Mesendoderm (in vitro differentiated cells): ENCODE results near the gene MX2.

Source experiments
- DNase-seq: peaks from one replicate; pipeline ENCODE4 v3.0.0; 2013
- H2AK5ac ChIP-seq: 2 replicates; pipeline ENCODE4 v1.6.1; 2013; ENCODE audit warnings: low read length, inconsistent platforms
- H2BK120ac ChIP-seq: 2 replicates; pipeline ENCODE4 v1.6.1; 2013; ENCODE audit warnings: low read depth, mild to moderate bottlenecking, low read length, moderate library complexity, mixed read lengths
- H2BK15ac ChIP-seq: replicated peaks from 2 replicates; pipeline ENCODE4 v1.6.1; 2013; ENCODE audit warnings: low read depth, mild to moderate bottlenecking, moderate library complexity
- H2BK5ac ChIP-seq: 2 replicates; pipeline ENCODE4 v1.6.1; 2013; ENCODE audit warnings: low read length, inconsistent platforms
- H3K18ac ChIP-seq: 2 replicates; pipeline ENCODE4 v1.6.1; 2013; ENCODE audit warnings: mild to moderate bottlenecking, low read length, mixed read lengths
- H3K23ac ChIP-seq: one replicate; pipeline ENCODE4 v1.6.1; 2013; ENCODE audit warnings: low read length
- H3K27ac ChIP-seq: 2 replicates; pipeline ENCODE4 v1.5.1; 2013; ENCODE audit warnings: low read depth, mild to moderate bottlenecking, inconsistent platforms, low read length, moderate library complexity
- H3K27me3 ChIP-seq: 2 replicates; pipeline ENCODE4 v1.6.1; 2013; ENCODE audit warnings: low read length, control low read depth, mild to moderate bottlenecking, inconsistent platforms; ENCODE audit not compliant: insufficient read depth, poor library complexity
- H3K36me3 ChIP-seq: 2 replicates; pipeline ENCODE4 v1.6.1; 2013; ENCODE audit warnings: low read length, inconsistent platforms; ENCODE audit not compliant: control insufficient read depth, insufficient read depth
- H3K4ac ChIP-seq: one replicate; pipeline ENCODE4 v1.6.1; 2013; ENCODE audit warnings: low read depth, mild to moderate bottlenecking, low read length, moderate library complexity
- H3K4me1 ChIP-seq: 2 replicates; pipeline ENCODE4 v1.6.1; 2013; ENCODE audit warnings: low read depth, low read length, inconsistent platforms; ENCODE audit not compliant: control insufficient read depth
- H3K4me2 ChIP-seq: 2 replicates; pipeline ENCODE4 v1.6.1; 2013; ENCODE audit warnings: low read length
- H3K4me3 ChIP-seq: 2 replicates; pipeline ENCODE4 v1.5.1; 2013; ENCODE audit warnings: mild to moderate bottlenecking, low read length
- H3K56ac ChIP-seq: one replicate; pipeline ENCODE4 v1.6.1; 2013; ENCODE audit warnings: low read length
- H3K79me1 ChIP-seq: 2 replicates; pipeline ENCODE4 v1.6.1; 2013; ENCODE audit warnings: low read length, inconsistent platforms
- H3K79me2 ChIP-seq: 2 replicates; pipeline ENCODE4 v1.6.1; 2013; ENCODE audit warnings: mild to moderate bottlenecking, low read length; ENCODE audit not compliant: control insufficient read depth, insufficient read depth
- H3K9ac ChIP-seq: 2 replicates; pipeline ENCODE4 v1.6.1; 2013; ENCODE audit warnings: low read length, inconsistent platforms
- H4K5ac ChIP-seq: one replicate; pipeline ENCODE4 v1.6.1; 2013; ENCODE audit warnings: low read length
- H4K8ac ChIP-seq: one replicate; pipeline ENCODE4 v1.6.1; 2013; ENCODE audit warnings: low read depth, mild to moderate bottlenecking, control low read depth, low read length, moderate library complexity
- WGBS: extraction: QIAGEN DNeasy Blood & Tissue Kit; methylation state at CpG from one replicate; pipeline ENCODE4 v1.1.7; 2013; ENCODE audit warnings: low lambda C conversion rate, missing lambda C conversion rate; ENCODE audit not compliant: insufficient coverage; ENCODE audit errors: extremely low coverage; 5-methylcytosine and 5-hydroxymethylcytosine counted together

MX2 gene

GRCh38 chr21:41360072-41360821 lies 1.6 kb upstream of the MX2 start:
- H4K8ac ChIP-seq, result no peak overlapping the region
- no peak overlapping the region for H2BK5ac ChIP-seq
- no peak overlapping the region for H3K56ac ChIP-seq
- no peak overlapping the region for H3K27ac ChIP-seq
- no peak overlapping the region for H3K18ac ChIP-seq
- no peak overlapping the region for H2BK15ac ChIP-seq
- H3K23ac ChIP-seq, result no peak overlapping the region
- no peak overlapping the region for H3K4me3 ChIP-seq
- peak; percentile 24 for DNase-seq
- no peak overlapping the region for H4K5ac ChIP-seq
- no peak overlapping the region for H3K9ac ChIP-seq
- H2BK120ac ChIP-seq, result no peak overlapping the region
- H3K79me2 ChIP-seq, result no peaks in the 10 kb centered on the region
- H3K27me3 ChIP-seq, result no peaks in the 10 kb centered on the region
- no peak overlapping the region for H2AK5ac ChIP-seq
- WGBS, result no CpG with 5 or more reads among the region's 22 CpGs
- H3K4ac ChIP-seq, result no peak overlapping the region
- no peaks in the 10 kb centered on the region for H3K36me3 ChIP-seq
- H3K4me1 ChIP-seq, result no peaks in the 10 kb centered on the region
- no peaks in the 10 kb centered on the region for H3K79me1 ChIP-seq
- no peak overlapping the region for H3K4me2 ChIP-seq

GRCh38 chr21:41361053-41361785 lies 608 bp upstream of the MX2 start:
- Histone ChIP-seq H3K4me1 (no peaks in the 10 kb centered on the region), H3K23ac (no peak overlapping the region), H3K79me2 (no peaks in the 10 kb centered on the region), H3K18ac (no peak overlapping the region), H3K36me3 (no peaks in the 10 kb centered on the region), H3K4ac (no peak overlapping the region), H3K4me3 (no peak overlapping the region), H3K56ac (no peak overlapping the region), H2AK5ac (no peak overlapping the region), H4K8ac (no peak overlapping the region), H2BK15ac (no peak overlapping the region), H3K27me3 (no peaks in the 10 kb centered on the region), H3K79me1 (no peaks in the 10 kb centered on the region), H3K9ac (no peak overlapping the region), H2BK5ac (no peak overlapping the region), H2BK120ac (no peak overlapping the region), H4K5ac (no peak overlapping the region), H3K4me2 (no peak overlapping the region), H3K27ac (no peak overlapping the region)
- no peak for DNase-seq
- WGBS, result no CpG with 5 or more reads among the region's 16 CpGs

GRCh38 chr21:41362605-41363369 lies 960 bp downstream of the MX2 start:
- no CpG with 5 or more reads among the region's 16 CpGs for WGBS
- Histone ChIP-seq H3K4me3 (no peak overlapping the region), H3K23ac (no peak overlapping the region), H2AK5ac (no peak overlapping the region), H2BK15ac (no peak overlapping the region), H3K27me3 (no peaks in the 10 kb centered on the region), H3K4ac (no peak overlapping the region), H2BK120ac (no peak overlapping the region), H3K18ac (no peak overlapping the region), H4K8ac (no peak overlapping the region), H2BK5ac (no peak overlapping the region), H3K79me1 (no peaks in the 10 kb centered on the region), H4K5ac (no peak overlapping the region), H3K79me2 (no peaks in the 10 kb centered on the region), H3K56ac (no peak overlapping the region), H3K4me2 (no peak overlapping the region), H3K36me3 (no peaks in the 10 kb centered on the region), H3K4me1 (no peaks in the 10 kb centered on the region), H3K9ac (no peak overlapping the region), H3K27ac (no peak overlapping the region)
- DNase-seq, result no peak

- Histone ChIP-seq H3K4ac (no peak overlapping the region), H4K5ac (no peak overlapping the region), H2BK5ac (no peak overlapping the region), H3K18ac (no peak overlapping the region), H3K56ac (no peak overlapping the region), H3K27ac (no peak overlapping the region), H4K8ac (no peak overlapping the region), H3K36me3 (no peaks in the 10 kb centered on the region), H3K4me3 (no peak overlapping the region), H3K27me3 (no peaks in the 10 kb centered on the region), H3K79me2 (no peaks in the 10 kb centered on the region), H3K4me1 (no peaks in the 10 kb centered on the region), H2BK15ac (no peak overlapping the region), H3K23ac (no peak overlapping the region), H2AK5ac (no peak overlapping the region), H3K79me1 (no peaks in the 10 kb centered on the region), H3K4me2 (no peak overlapping the region), H2BK120ac (no peak overlapping the region), H3K9ac (no peak overlapping the region)
- no CpG with 5 or more reads among the region's 18 CpGs for WGBS
- DNase-seq, result no peak
Observed at GRCh38 chr21:41363370-41364270, 1.8 kb downstream of the MX2 start.

- Histone ChIP-seq H3K4me3 (no peak overlapping the region), H2BK120ac (no peak overlapping the region), H3K4ac (no peak overlapping the region), H2BK5ac (no peak overlapping the region), H3K56ac (no peak overlapping the region), H4K5ac (no peak overlapping the region), H2BK15ac (no peak overlapping the region), H3K18ac (no peak overlapping the region), H4K8ac (no peak overlapping the region), H3K4me1 (no peaks in the 10 kb centered on the region), H3K9ac (no peak overlapping the region), H3K27ac (no peak overlapping the region), H2AK5ac (no peak overlapping the region), H3K36me3 (no peaks in the 10 kb centered on the region), H3K79me1 (no peaks in the 10 kb centered on the region), H3K23ac (no peak overlapping the region), H3K4me2 (no peak overlapping the region), H3K79me2 (no peaks in the 10 kb centered on the region), H3K27me3 (no peaks in the 10 kb centered on the region)
- WGBS, result no CpG with 5 or more reads among the region's 6 CpGs
- DNase-seq, result no peak
Observed at GRCh38 chr21:41364308-41364707, 2.5 kb downstream of the MX2 start.
